HG03196 (cell line): ENCODE measurements around the gene MSH5.
"Not testable (repeated sequence)": the region's sequence is repeated elsewhere in the genome, so short reads cannot be mapped to it uniquely, and the experiment has no call there.

Experiments
- ATAC-seq: cut with Tn5 transposase; IDR thresholded peaks from one replicate; pipeline ENCODE4 v1.9.1; 2021; ENCODE audit not compliant: unreplicated experiment

MSH5 gene

DNA sequence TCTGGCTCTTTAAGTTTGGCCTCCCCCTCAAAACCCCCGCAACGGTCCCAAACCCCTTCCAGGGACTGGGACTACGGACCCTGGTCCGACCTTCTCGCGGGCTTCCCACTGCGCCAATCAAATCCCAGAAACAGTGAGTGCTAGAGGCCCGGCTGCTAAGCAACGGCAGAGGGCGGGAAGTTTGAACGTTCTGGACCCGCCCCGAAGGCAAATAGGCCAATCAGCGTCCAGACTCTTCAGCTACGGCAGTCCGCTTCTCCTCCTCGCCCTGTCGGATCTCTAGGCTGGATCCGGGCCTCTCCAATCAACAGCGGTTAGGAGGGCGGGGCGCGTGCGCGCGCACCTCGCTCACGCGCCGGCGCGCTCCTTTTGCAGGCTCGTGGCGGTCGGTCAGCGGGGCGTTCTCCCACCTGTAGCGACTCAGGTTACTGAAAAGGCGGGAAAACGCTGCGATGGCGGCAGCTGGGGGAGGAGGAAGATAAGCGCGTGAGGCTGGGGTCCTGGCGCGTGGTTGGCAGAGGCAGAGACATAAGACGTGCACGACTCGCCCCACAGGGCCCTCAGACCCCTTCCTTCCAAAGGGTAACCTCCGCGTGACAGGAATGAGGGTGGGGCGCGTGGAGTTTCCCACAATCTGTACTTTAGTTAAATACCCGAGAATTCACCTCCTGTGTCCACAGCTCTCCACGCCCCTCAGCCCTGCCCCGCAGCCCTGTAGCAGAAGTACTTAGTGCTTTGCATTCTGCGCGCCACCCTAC lies at the start of gene MSH5:
TSS of gene MSH5 (plus strand) at position 367 of the 758 bp plus-strand sequence. CDS start 462 bp downstream, outside the sequence.
- peak; percentile 56 for ATAC-seq

DNA sequence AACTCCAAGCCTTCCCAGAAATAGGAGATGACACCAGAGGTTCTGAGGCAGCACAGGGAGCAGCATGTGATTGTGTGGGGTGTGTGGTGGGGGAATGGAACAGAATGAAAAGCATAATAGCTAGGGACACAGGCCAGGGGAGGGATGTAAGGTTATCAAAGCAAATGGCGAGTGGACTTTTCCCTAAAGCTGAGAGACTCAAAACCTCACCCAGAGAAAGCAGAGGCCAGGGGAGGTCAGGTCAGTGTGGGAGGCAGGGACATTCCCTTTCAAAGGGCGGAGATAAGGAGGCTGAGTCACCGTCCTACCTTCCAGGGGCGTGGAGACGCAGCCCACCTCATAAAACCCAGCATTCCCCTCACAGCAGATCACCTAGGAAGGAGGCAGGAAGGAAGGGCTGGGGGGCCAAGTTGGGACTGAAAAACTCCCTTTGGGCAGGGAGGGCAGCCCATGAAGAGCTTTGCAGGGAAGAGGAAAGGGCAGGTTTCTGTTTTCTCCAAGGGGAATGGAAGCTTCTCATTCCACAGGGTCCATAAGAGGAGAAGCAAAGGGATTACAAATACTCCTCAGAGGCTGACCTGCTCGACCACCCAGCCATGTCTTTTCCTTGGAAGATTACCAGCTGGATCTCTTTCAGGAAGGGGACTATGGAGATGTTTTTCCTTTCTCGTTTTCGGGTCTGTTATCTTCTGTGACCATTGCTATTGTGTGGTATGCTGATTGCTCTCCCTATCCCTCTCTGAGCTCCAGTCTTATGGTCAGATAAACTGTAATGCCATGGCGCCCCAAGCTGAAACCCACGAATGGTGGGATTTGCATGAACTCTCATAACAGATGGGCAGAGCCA lies 49.4 kb upstream of the MSH5 start:
- ATAC-seq = no peak

DNA sequence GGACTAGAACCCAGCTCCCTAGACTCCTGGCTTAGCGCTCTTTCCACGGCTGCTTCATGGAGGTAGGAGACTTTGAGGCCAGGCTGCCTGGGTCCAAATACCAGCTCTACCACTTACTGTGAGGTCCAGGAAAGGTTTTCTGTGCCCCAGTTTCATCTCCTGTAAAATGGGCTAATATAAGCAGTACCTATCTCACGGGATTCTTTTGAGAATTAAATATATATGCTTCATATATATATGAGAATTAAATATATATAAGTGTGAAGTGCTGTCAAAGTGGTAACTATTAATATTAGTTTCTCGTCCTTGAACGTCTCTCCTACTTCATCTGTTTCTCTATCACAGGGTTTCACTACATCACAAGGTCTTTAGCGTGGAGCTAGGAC lies 48.7 kb upstream of the MSH5 start:
- no peak for ATAC-seq

DNA sequence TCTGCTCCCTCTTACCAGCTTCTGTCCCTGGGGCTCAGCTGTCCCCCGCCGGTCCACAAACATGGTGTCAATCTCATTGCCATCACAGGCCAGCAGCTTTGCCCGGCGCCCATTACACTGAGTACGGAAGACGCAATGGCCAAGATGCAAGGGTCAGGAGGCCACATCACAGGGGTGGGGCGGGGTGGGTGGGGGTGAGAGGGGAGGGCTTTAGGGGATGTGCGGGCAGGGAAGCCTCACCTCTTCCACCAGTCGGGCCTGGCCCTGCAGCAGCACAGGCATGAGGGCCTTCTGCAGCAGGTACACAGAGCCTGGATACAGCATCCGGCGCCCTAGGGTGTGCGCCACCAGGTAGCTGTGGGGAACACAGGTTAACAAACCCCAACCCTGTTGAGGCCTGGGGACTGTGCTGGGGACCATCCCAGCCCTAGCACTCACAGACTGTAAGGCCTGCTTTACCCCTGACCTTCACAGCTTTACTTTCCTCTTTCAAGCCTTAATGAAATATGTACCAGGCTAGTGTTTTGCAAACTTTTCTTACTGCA lies 48.2 kb upstream of the MSH5 start:
- ATAC-seq = no peak

DNA sequence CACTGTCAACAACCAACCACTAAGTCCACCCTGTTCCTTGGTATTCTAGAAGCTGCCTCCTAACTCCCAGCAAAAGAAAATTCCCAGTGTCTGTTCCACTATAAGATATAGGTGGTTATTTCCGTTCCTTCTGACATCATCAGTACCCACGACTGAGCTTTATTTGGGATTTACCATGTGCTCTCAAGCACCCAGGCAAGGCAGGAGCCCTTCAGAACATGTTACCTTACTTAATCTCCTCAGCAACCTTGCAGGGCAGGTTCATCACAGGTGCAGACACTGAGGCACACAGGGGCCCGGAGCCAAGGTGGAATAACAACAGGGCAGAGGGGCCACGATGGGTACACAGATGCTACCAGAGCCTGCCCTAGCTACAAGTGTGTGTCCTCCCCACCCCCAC lies 47.5 kb upstream of the MSH5 start:
- ATAC-seq = no peak

DNA sequence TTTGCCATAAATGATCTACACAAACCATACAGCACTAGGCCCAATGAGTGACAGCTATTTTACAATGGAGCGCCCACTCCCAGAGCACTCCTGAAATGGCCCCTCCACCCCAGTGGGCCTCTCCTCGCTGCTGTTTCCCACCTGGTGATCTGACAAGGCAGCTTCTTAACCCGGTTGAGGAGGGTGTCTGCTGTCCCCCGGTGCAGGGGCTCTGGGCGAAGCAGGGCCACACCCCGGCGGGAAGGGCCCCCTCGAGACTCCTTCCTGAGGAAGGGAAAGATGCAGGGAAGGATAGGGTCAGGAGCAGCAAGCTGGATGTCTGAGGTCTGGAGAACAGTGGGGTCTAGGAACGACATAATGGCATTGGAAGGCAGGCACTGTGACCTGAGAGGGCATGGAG lies 46.9 kb upstream of the MSH5 start:
- ATAC-seq = no peak

DNA sequence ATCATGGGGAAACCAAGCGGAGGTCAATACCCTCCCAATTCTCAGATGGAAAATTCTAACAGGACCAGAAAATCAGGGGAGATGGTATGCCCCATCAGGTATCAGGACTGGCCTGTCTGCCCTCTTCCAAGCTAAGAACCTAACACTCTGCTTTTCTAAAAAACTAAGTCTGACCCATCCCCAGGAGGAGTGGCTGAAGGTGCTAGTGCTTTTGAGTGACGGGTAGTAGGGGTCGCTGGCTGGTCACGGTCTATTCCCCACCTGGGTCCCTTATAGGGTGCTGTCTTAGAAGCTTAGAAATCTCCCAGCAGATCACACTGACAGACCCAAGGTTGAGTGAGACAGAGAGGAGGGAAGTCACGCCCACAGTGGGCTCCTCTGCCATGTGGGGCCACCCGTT lies 46.3 kb upstream of the MSH5 start:
- ATAC-seq = no peak

DNA sequence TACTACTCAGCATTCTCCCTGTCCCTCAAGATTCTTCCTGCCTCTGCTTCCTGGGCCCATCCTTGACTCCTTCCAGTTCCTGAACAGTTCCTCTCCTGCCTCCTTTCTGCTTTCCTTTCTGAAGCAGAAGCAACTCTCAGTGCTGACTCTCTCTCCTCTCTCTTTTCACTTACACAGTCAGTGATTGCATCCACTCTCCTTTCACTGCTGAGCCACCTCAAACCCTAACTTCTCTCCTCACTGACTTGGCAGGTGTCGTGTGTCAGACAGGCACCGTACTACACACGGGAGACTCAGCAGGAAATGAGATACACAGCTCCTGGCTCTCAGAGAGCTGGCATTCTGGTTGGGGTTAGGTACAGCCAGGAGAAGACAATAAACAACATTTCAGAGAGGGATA lies 42.2 kb upstream of the MSH5 start:
- ATAC-seq = no peak

DNA sequence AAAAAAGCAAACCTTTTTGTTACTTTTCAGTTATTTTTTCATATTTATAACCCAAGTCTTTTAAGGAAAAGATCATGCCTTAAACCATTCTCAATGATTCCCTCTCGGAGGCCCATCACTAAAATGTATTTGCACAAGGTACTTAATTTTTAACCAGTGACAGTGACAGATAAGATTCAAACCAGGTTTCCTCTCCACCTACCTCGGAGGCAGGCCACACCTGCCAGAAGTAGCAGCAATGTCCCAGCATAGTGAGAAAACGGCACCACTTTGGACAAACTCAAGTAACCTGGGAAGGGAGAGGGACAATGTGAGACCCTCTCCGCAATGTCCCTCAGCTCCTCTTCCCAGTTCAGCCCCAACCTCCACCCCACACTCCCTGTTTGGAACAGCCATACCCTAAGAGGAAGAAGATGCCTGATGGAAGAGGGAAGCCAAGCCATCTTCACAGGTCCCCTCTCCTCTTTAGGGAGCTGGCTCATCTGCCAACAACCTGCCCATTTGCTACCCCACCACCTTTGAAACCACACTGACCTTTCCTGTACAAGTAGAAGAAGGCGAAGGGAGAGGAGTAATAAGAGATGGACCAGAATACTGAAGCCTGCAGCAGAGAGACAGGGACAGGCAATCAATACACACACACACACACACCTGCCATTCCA lies 38.9 kb upstream of the MSH5 start:
- no peak for ATAC-seq

DNA sequence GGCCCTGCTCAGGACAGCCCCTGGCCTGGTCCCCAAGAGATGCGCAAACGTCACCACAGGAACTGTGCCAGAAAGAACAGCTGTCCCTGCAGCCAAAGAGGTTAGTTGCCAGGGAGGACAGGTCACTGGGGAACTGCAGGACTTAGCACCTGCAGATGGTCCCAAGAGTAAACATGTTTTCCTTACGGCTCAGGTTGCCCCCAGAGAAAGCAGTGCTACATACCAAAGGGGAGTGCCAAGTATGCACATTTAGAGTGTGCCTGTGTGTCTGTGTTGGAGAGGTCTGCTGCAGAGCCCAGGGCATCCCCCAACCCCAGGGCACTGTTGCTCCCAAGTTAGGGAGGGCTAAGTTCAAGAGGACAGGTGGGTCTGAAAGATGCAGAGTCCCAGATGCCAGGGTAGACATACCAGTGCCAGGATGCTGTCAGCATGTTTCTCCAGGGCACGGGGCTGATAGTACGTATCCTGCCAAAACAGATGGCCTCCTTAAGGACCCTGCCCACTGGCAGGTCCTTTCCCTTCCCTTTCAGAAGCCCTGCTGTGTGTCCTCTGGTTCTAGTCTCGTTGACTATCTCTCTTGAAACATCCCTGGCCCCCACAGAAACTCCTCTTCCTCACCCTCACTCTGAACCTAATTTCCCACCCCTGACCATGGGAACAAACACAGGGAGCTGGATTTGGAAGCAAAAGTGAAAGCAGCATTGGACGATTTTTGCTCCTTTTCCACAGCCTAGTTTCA lies 38.0 kb upstream of the MSH5 start:
- ATAC-seq = no peak

DNA sequence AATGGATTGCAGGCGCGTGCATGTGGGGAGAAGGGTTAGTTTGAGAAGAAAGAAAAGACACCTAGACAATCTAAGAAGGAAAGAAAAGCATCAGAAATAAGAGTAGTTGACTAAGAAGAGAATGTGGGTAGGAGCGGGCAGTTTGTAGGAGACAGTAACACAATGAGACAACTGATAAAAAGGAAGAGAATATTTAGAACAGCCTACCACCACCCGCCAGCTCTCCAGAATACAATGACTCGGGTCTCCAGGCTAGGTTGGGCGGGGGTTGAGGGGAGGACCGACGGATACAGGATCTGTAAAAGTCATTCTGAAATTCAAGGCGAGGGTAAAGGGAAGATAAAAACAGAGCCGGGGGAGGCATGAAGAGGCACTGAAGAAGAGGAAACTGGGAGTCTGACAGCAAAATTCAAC lies 37.4 kb upstream of the MSH5 start:
- ATAC-seq = no peak

DNA sequence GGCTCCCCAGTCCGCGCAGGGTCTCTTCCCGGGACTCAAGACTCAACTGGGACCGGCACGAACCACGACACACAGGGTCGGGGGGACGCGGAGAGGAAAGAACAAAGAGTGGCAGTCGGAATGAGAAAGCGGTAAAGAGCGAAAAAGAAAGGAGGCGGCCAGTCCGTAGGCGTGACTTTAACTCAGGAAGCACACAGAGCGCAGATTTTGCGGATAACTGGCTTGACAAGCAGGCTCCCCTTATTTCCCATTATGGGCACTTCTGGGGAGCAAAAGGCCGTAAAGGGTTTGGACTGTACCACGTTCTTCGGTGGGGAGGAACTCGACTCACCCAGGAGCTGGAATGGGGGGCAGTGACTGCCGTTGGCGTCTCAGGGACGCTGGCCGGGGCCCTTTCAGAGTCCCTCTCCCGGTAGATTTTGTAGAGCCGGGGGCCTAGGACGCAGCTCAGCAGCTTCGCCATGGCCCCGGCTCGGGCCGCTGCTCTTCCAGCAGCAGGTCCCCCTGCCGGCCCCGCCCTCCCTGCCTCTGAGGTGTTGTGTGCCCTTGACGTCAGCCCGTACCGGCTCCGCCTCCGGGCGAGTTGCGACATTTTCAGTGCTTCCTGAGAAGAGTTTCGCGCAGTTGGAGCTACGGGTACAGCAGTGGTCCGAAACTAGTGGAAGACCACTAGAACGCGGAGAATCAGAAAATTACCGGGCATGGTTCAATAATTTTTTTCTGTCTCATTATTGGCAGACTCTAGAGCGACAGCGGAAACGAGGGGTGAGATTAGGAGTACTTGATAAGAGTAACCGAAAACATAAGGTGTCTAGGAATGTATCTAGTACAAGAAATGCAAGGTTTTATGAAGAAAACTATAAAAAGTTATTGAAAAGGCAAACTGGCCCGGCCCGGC lies 36.7 kb upstream of the MSH5 start, which contains the start of gene ABHD16A:
TSS of gene ABHD16A (minus strand) at position 506 of the 898 bp plus-strand sequence. CDS start at position 463, 43 bp downstream.
- ATAC-seq = peak; percentile 86

DNA sequence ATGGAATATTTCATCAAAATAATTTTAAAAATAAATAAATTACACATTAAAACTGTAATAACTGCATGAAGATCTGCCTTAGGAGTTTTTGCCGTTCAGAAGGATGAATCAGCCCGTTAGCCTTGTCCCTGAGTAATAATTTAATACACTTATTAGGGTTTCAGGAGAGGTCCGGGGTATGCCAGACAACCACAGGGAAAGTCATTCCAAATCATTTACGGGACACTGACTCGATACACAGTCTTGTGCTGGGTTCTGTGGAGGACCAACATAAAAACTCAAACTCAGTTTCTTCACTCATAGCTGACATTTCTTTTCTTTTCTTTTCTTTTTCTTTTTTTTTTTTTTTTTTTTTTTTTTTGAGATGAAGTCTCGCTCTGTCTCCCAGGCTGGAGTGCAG lies 33.9 kb upstream of the MSH5 start:
- ATAC-seq = no peak

DNA sequence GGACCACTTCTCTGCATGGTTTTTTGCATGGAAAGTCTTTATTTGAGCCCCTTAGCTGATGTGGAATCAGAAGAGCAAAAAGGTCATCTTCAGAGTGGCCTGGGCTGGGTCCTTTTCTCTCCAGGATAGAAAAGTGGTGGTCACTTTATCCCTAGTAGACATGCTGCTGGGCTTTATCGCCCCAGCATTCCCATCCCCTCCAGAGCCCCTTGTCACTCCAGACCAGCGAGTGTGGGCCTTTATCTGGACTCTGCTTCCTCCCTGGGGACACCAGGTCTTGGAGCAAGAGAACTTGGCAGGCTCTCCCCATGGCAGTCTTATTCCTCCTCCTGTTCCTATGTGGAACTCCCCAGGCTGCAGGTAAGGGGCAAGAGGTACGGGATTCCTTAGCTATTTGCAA lies 33.2 kb upstream of the MSH5 start, which contains the start of gene LY6G6F:
TSS of gene LY6G6F (plus strand) at position 268 of the 400 bp plus-strand sequence. CDS start at position 309, 41 bp downstream.
- no peak for ATAC-seq

DNA sequence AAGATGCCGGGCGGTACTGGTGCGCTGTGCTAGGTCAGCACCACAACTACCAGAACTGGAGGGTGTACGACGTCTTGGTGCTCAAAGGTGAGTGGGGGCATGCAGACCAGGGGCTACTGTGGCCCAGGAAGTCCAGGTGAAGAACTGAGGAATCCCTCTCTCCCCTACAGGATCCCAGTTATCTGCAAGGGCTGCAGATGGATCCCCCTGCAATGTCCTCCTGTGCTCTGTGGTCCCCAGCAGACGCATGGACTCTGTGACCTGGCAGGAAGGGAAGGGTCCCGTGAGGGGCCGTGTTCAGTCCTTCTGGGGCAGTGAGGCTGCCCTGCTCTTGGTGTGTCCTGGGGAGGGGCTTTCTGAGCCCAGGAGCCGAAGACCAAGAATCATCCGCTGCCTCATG lies 32.1 kb upstream of the MSH5 start:
- no peak for ATAC-seq

DNA sequence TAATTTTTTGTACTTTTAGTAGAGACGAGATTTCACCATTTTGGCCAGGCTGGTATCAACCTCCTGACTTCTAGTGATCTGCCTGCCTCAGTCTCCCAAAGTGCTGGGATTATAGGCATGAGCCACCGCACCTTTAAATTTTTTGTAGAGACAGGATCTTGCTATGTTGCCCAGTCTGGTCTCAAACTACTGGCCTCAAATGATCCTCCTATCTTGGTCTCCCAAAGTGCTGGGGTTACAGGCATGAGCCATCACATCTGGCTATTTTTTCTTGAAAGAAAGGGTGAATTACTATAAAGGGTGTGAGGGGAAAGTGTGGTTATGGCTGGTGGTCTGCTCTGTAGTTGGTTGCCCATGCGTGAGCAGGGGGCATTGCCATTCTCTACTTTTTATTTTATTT lies 31.6 kb upstream of the MSH5 start:
- no peak for ATAC-seq

DNA sequence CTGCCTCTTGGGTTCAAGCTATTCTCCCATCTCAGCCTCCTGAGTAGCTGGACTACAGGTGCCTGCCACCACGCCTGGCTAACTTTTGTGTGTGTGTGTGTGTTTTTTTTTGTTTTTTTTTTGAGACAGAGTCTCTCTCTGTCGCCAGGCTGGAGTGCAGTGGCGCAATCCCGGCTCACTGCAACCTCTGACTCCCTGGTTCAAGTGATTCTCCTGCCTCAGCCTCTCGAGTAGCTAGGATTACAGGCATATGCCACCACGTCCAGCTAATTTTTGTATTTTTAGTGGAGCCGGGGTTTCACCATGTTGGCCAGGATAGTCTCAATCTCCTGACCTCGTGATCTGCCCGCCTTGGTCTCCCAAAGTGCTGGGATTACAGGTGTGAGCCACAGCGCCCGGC lies 30.6 kb upstream of the MSH5 start:
- ATAC-seq = not testable (repeated sequence)

DNA sequence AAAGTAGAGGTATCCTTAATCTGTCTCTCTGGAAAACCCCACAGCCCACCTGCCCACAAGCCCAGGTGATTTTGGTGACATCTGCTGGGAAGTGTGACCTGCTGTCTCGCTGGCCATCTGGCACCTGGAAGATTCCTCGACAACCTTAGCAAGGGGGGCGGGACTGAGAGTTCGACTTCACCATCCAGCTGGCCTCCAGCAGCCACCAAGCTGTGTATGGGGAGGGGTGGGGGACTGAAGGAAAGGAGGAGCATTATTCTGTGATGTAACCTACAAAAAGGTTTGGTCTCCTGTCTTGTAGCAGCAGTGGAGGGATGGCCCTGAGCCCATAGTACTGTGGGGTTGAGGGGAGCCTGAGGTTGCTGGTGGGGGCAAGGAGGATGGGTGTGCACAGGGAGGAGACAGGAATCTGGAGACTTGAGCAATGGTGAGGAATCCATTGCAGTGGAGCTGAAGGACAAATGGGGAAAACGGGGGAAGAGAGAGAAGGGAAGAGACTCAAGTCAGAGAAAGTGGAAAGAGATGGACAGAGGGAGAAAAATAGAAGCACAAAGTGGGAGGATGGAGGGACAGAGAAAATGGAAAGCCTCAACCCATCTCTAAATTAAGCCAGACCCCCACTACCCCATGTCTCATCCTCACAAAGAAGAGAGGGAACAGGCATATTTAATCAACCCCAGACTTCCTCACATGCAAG lies 29.1 kb upstream of the MSH5 start:
- ATAC-seq = no peak

DNA sequence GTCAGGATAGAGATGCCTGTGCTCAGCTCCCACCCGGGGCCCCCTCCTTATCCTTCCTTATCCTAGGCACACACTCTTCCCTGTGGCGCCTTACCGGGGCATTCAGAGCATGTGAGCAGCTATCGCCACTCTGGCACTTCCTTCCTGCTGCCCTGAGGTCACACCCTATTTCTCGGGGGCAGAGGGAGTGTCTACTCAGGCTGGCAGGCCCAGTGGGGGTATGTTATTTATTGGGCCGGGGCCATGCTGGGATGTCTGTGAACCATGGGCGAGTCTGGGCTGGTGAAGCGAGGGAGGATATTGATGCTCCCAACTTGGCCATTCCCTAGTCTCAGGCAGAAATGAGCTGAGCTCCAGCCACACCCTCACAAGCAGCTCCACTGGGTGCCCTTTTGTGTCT lies 28.6 kb upstream of the MSH5 start:
- ATAC-seq = no peak
